ENCODE measurements around the gene OTOR.
A peak's percentile ranks its signal among the peaks of the same experiment; 100 is the strongest.

OTOR gene, protein sequence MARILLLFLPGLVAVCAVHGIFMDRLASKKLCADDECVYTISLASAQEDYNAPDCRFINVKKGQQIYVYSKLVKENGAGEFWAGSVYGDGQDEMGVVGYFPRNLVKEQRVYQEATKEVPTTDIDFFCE

DNA sequence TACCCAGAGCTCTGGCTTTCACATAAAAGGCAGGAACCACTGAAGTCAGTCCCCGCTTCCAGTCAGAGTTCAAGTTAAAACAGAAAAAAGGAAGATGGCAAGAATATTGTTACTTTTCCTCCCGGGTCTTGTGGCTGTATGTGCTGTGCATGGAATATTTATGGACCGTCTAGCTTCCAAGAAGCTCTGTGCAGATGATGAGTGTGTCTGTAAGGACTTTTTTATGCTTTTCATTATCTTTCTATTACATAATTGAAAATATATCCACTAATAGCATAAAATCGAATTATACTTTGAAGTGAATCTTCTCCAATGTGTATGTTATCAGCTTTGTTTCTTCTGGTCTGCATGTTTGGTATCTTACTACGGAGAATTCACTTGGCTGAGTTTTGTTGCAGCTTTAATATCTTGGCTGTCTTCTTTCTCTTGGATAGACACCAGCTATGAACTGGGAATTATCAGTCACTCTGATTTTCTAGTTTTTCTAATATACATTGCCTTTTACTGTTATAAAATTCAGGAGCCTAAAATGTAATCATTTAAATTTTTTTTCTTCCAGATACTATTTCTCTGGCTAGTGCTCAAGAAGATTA, at the start of gene OTOR:
Gene OTOR (plus strand): TSS at position 51 of the 593 bp plus-strand sequence. CDS start 44 bp downstream, at position 95.
- no peak for DNase-seq

GRCh38 chr20:16699293-16699692, 48.9 kb upstream of the OTOR start:
- DNase-seq = no peak

DNA sequence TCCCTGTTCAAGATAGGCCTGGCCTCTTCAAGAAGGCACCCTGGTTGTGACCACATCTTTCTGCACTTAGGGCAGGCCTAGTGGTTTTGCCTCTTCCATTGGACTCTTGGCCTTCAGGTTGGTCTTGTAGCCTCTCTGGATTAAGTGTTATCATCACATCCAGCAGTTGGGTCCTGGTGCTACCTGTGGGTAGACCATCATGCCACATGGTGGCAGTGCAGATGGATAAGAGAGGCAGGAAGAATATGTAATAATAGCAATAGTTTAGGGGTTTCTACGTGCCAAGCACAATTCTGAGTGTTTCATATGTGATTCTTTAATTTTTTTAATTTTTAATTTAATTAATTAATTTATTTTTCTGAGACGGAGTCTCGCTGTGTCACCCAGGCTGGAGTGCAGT, 46.9 kb upstream of the OTOR start:
- DNase-seq = peak in 1 of 2 donors; percentile 15

DNA sequence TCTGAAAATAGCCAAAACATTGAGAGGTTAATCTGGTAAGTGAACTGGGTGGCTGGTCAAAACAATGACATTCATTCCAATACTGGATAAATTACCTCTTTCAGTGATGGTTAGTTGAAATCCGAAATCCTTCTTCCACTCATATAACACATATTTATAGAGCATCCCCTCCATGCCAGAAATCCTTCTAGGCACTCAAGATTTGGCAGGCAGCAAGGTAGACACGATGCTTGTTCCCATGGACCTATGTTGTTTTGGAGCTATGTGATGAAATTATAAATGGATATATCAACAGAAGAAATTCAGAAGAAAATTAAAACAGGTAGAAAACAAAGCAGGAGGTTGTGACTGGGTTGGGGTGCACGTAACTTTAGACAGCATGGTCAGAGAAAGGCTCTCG, 44.6 kb upstream of the OTOR start:
- no peak for DNase-seq

GRCh38 chr20:16707674-16708073, 40.5 kb upstream of the OTOR start:
- DNase-seq = no peak

- no peak for DNase-seq
Measured at GRCh38 chr20:16708602-16709001, 39.6 kb upstream of the OTOR start.

GRCh38 chr20:16709017-16709416, 39.1 kb upstream of the OTOR start:
- DNase-seq = no peak

DNA sequence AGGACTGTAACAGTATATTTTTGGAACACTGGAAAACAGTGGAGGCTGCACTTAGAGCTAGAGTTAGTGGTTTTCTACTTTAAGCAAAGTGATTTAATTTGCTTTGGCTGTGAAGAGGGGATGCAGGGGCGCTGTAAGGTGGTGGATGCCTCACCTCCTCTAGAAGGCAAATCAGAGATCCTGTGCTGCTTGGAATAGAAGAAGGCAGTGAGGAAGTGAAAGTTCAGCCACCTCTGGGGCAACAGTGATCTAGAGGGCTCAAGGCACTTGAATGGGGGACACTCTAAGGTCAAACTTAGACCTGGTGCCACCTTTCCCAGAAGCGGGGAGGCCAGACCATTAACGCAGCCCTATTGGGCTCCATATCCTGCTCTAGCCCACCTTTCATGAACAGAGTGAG, 37.4 kb upstream of the OTOR start:
- DNase-seq = no peak

DNA sequence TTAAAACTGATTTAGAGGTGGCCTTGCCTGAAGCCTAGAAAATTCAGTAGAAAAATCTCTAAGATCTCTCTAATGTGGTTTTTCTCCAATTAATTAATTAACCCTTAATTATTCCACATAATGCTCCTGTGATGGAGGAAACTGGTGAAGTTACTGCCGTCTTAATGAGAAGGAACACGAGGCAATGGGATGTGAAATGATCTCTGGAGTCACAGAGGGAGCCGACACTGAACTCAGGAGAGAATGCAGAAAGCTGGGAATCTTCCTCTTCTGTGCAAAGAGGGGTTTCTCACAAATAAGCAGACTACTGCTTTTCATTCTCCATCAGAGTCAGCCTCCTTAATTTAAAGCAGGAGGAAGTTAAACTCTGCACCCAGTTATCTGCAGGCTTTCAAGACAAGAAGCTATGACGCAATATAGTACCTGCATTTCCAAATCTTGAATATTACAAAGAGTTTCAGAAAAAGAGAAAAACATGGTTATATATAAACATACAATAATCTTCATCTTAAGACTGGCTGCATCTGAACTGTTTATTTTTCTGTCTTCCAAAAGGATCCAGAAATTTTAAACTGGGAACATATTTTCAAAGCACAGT, 36.4 kb upstream of the OTOR start:
- DNase-seq = no peak

- no peak for DNase-seq
Measured at GRCh38 chr20:16712511-16712947, 35.6 kb upstream of the OTOR start.

DNA sequence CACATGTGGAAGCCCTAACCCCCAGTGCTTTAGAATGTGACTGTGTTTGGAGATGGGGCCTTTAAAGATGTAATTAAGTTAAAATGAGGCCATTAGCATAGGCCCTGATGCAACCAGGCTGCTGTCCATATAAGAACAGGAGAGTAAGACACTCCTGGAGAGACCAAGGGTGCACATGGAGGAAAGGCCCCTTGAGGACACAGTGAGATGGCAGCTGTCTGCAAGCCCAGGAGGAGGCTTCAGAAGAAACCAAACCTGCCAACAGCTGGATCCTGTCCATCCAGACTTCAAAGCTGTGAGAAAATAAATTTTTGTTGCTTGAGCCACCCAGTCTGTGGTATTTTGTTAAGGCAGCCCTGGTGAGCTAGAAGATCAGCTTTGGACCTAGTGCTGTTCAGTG, 35.1 kb upstream of the OTOR start:
- no peak for DNase-seq

DNA sequence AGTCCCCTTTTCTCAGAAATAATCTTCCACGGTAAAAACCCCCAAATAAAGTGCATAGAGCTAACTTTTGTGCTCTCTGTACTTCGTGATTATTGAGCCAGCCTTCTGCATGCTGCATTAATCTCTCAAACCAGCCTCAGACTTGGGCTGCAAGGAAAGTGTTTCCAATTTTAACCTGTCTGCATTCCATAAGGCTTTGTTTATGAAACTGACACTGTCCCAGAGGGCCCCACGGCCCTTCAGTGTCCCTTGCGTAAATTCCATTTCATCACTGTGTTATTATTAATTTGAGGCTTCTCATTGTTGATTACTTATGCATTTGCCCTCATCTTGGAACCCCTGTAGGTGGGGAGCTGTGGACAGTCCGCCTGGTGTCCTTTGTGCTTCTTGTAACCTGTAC, 33.9 kb upstream of the OTOR start:
- DNase-seq = no peak

GRCh38 chr20:16714751-16715150, 33.4 kb upstream of the OTOR start:
- DNase-seq = no peak

DNA sequence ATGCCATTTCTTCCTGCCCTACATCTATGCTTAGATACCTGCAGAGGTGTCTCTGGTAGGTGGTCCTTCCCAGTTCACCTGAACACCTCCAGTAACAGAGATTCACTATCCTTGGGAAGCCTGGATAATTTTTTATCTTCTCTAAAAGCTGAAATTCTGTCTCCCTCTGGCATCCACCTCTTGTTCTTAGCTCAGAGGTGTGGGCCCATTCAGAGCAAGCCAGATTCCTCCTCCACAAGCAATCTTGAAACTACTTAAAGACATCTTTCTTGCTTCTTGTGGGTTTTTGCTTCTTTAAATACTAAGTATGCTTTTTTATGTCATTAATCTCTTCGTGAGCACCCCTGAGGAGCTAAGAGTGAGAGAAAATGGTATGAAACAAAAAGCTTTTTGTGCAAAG, 28.7 kb upstream of the OTOR start:
- no peak for DNase-seq

DNA sequence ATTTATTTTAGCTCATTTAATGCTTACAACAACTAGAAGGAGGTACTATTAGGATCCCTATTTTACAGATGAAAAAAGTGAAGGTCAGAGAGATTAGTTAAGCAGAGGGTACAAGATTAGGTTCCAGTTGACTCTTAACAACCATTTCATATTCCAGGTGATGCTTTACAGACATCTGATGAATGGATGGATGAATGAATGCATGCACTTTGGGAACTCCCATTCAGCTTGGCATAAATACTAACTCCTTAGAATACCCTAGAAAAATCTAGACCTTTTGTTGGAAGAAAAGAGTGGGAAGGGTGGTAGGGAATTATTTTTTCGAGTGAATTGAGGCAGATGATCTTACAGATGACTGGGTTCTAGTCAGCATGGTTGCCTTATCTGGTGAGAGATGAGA, 19.1 kb upstream of the OTOR start:
- no peak for DNase-seq

GRCh38 chr20:16729565-16730460, 18.3 kb upstream of the OTOR start, which contains the start of gene SNRPB2:
Gene SNRPB2 (plus strand): TSS chr20:16730026. CDS start chr20:16731703, 1,677 bp downstream.
- peak; percentile 87 to 89 for DNase-seq

DNA sequence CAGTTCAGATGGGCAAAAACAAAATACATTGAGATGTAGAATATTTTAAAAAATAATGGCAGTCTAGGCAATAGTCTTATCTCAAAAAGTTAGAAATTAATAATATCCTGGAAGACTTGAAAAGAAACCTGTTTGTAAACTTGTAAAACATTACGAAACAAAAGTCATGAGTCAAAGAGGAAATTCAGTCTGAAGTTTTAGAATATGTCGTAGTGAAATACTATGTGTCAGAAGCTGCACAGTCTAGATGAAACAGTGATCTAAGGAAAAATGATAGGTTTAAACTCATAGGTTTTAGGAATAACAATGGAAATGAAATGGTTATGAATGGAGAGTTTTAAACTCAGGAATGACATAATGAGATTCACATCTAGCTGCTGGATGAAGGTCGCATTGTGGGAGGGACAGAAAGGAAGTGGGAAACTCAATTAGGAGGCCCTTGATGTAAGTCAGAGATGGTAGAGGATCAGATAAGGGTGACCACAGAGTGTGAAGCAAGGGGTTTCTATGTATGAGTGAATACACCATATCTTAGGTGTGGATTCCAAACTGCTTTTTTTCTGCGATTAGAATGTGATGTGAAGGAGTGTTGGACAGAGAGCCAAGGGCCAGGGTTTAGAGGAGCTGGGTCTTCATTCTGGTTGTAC, 15.5 kb upstream of the OTOR start:
- no peak for DNase-seq

DNA sequence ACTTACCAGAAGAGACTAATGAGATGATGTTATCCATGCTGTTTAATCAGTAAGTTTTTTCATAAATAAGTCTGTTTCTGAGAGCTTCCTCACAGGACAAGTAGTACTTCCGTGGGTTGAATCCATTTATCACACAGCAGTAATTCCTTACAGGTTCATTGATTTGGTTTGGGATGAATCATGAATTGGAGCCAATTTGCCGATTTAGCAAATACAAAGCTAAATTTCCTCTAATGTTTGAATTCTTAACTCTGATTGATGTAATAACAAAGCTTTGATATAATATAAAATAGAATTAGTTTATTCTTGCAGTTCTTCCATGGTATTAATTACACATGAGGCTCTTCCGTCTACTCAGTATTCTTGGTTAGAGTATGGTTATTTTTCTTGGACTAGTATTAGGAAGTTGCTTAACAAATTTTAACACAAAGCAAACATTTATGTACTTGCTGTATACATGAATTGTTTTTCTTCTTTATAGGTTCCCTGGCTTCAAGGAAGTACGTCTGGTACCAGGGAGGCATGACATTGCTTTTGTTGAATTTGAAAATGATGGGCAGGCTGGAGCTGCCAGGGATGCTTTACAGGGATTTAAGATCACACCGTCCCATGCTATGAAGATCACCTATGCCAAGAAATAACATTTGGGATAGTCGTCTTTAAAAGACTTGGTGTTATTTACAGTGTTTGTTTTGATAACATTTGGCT, 7.6 kb upstream of the OTOR start:
- DNase-seq = no peak

DNA sequence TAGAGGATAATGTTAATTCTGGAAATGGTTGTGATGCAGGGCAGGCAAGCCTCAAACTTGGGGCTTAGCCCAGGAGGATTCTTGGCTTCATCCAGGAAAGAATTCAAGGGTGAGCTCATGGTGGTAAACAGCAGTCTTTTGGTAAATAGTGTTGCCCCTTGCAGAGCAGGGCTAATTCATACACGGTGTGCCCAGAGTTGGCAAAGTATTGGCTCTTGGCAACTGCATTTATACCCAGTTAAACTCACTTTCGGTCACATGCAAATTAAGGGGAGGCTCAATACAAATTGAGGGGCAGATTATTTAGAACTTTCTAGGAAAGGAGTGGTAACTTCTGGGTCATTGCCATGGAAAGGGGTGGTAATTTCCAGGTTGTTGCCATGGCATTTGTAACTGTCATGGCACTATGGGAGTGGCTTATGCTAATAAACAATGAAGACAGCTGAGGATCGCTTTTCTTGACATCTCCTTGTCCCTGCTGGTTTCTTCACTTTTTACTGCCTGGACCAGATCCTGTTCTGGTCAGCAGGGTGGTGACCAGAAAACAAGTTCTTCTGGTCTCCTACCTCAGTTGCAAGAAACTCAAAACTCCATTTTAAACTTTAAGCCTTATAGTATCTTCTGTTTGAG, 3.9 kb upstream of the OTOR start:
- no peak for DNase-seq

GRCh38 chr20:16745204-16745603, 3.0 kb upstream of the OTOR start:
- no peak for DNase-seq

GRCh38 chr20:16747291-16747811, 807 bp upstream of the OTOR start:
- DNase-seq = no peak

- DNase-seq = no peak
Measured at GRCh38 chr20:16749573-16749972, 1.4 kb downstream of the OTOR start.

Data from activated CD4-positive, alpha-beta T cell treated with anti-CD3 and anti-CD28 coated beads for 4 hours (primary cell).